CD4-positive, alpha-beta T cell treated with Interleukin-6 at 100 ng/mL for 8 hours (primary cell): ENCODE data around the gene CERK.

ENCODE experiments used
- DNase-seq: peaks from one replicate; pipeline ENCODE4 v3.0.0-alpha.2; 2020; ENCODE audit warnings: mixed read lengths, low spot score

CERK gene

DNA sequence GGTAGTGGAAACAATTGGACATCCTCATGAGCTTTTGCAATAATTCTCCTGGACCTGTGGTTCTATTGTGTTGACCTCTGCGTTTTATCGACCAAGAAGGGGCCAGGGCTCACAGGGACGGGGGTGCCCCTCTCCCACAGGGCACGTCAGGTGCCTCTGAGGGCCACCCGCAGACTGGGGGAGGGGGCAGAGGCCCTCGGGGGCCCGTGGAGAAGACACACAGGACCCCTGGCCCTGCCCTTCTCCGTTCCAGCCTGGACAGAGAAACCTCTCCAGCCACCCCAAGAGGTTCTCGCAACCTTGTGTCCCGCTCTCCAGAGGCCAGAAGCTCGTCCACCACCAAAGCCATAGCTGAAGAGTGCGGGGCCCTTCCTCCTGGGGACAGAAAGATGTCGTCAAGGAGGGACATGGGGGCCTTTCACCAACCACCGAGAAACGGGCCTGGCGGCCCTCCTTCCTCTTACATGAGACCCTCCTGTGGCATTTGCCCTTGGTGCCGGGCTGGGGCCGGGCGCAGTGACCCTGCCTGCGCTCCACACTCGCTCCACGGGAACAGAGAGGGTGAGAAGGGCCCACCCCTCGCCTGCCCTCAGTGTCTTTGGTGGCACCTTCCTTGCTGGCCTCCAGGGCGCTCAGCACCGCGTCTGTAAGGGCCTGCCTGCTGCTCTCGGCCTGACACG is 60.6 kb downstream of the CERK start:
- no peak for DNase-seq

GRCh38 chr22:46676881-46677280 is 61.2 kb downstream of the CERK start:
- no peak for DNase-seq

DNA sequence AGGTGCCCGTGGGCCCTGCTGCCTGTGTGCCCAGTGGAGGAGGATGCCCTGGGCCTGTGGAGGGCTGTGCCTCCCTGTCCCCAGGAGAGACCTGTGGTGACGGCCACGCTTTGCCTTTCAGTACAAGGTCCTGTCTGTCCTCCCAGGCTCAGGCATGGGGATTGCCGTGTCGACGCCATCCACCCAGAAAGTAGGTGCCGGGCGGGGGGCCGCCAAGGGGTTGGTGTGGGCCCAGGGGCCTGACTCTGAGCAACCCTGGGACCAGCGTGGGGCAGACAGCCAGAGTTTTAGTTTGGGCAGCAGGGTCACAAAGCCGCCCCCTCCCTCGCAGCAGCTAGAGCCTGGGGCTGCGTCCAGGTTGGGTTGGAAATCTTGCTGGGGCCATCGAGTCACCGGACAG is 61.6 kb downstream of the CERK start:
- no peak for DNase-seq

DNA sequence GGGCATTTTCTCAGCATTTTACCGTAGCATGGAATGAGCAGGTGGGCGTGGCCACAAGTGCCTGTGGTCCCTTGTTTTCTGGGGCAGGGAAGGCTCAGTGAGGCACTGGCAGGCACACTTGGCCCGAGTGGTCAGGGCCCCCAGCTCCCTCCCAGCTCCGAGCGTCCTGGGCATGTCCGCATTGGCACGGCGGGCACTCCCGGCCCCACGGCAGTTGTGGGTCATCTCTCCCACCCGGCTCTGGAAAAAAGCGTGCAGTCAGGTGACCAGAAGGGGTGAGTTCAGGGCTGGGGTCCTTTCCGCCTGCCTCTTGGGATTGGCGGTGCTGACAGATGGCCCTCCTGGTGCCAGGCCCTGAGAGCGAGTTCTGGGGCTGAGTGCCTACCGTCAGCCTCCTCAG is 62.1 kb downstream of the CERK start:
- DNase-seq = no peak

DNA sequence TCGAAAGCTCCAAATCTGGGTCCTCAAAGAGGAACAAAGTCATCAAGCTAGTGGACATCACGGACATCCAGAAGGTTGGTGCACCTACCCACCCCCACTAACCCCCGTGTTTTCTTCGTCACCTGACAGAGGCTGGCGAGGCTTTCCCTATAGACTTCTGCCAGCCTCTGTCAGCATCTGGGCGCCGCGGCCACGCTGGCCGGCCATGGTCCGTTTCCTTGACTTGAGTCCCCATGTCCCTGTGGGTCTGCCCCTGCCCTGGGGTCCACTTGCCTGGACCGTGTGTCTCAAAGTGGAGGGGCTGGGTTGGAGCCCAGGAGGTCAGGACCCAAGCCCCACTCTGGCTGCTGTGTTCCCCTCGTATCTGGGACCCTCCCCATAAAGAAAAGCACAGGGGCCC is 62.6 kb downstream of the CERK start:
- no peak for DNase-seq

- DNase-seq = no peak
Observed at GRCh38 chr22:46674906-46675305, 63.1 kb downstream of the CERK start.

GRCh38 chr22:46674367-46674781 is 63.7 kb downstream of the CERK start:
- DNase-seq = peak; percentile 80

DNA sequence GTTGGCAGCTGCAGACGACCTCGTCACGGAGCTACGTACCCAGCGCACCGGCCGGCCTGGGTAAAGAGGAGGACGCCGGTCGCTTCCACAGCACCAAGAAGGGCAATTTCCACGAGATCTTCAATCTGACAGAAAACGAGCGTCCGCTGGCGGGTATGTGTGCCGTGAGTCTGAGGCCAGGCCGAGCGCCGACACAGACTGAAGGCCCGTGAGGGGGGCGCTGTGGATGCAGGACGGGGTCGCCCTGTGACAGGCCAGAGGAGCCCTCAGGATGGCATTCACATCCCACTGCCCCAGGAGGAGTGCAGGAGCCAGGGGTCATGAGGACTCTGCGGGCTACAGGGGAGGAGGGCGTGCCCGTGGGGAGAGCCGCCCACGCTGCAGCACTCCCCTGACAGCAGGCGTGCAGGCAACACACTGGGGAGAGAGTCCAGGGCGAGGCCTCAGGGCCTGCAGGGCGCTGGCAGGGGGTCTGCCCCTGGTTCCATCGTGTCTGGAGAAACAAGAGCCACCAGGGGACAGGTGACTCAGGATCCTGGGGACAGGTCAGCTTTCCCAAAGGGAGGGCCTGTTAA is 64.3 kb downstream of the CERK start:
- no peak for DNase-seq

DNA sequence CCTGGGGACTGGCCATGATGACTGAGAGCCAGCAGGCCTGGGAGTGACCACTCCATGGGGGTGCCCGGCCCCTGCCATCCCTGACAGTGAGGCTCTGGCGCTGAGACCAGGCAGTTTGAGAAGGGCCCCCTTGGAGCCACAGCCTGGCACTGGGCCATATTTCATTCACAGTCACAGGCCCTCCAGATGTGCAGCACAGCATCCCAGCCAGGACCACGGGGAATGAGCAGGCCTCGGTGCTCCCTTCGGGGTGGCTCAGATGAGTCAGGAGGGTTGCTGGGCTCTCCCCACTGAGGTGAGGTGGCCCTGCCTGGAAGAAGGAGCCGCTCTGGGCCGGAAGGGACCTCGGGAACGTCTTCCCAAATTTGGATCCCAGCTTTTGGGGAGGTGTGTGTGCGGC is 64.8 kb downstream of the CERK start:
- DNase-seq = no peak

- no peak for DNase-seq
Observed at GRCh38 chr22:46672731-46673130, 65.3 kb downstream of the CERK start.

- DNase-seq = no peak
Observed at GRCh38 chr22:46671824-46672432, 66.1 kb downstream of the CERK start.

- DNase-seq = no peak
Observed at GRCh38 chr22:46669201-46669600, 68.9 kb downstream of the CERK start.

DNA sequence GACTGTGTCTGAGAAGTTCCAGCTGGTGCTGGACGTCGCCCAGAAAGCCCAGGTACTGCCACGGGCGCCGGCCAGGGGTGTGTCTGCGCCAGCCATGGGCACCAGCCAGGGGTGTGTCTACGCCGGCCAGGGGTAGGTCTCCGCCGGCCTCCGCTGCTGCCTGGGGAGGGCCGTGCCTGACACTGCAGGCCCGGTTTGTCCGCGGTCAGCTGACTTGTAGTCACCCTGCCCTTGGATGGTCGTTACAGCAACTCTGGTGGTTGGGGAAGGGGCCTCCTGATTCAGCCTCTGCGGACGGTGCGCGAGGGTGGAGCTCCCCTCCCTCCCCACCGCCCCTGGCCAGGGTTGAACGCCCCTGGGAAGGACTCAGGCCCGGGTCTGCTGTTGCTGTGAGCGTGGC is 69.9 kb downstream of the CERK start:
- no peak for DNase-seq

DNA sequence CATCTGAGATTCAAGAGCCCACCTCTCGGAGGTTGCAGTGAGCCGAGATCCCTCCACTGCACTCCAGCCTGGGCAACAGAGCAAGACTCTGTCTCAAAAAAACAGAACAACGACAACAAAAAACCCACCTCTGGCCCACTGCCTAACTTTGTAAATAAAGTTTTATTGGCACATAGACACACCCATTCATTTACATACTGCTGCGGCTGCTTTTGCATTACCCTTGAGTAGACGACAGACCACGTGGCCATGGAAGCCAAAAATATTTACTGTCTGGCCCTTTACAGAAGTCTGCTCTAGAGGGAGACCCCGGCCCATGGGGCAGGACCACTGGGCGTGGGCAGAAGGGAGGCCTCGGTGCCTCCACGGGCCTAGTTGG is 70.8 kb downstream of the CERK start:
- no peak for DNase-seq

DNA sequence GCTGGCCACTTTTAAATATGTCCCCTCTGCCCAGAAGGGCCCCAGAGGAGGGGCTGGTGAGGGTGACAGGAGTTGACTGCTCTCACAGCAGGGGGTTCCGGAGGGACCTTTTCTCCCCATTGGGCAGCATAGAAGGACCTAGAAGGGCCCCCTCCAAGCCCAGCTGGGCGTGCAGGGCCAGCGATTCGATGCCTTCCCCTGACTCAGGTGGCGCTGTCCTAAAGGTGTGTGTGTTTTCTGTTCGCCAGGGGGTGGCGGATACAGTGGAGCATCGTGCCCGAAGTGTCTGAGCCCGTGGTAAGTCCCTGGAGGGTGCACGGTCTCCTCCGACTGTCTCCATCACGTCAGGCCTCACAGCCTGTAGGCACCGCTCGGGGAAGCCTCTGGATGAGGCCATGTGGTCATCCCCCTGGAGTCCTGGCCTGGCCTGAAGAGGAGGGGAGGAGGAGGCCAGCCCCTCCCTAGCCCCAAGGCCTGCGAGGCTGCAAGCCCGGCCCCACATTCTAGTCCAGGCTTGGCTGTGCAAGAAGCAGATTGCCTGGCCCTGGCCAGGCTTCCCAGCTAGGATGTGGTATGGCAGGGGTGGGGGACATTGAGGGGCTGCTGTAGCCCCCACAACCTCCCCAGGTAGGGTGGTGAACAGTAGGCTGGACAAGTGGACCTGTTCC is 71.3 kb downstream of the CERK start:
- DNase-seq = no peak

GRCh38 chr22:46665751-46666280 is 72.2 kb downstream of the CERK start:
- no peak for DNase-seq

GRCh38 chr22:46665151-46665695 is 72.8 kb downstream of the CERK start:
- DNase-seq = no peak

- DNase-seq = no peak
Observed at GRCh38 chr22:46664301-46664855, 73.7 kb downstream of the CERK start.

DNA sequence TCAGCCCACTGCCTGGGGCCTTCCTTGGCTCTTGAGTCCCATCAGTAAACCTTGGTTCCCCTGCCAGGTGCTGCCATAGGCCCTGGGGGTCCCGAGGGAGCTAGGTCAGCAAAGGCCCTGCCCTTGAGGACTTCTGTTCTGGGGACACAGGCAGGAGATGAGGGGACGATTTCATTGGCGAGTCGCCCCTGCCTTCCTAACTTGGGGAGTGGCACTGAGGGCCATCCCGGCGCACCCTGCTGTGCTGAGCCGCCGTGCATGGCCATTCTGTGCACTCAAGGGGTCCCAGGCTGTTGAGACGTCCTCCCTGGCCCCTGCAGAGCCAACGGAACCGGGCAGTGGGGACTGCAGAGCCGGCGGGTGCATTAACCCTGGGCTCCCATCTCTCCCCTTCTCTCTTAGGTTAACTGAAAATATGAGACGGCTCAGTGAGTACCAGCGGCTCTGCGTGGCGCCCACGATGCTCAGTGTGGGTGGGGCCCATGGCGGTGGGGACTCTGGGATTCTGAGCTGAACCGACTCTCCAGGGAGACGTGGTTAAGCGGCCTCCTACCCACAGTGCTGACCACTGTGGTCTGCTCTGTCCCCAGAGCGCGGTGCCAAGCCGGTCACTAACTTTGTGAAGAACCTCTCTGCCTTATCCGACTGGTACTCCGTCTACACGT is 74.5 kb downstream of the CERK start:
- DNase-seq = no peak

- DNase-seq = no peak
Observed at GRCh38 chr22:46663001-46663400, 75.1 kb downstream of the CERK start.

- DNase-seq = no peak
Observed at GRCh38 chr22:46662226-46662625, 75.8 kb downstream of the CERK start.
